HCT116 (cell line): ENCODE results near the gene NOP10. TPM values are rescaled to one million over a fixed set of nuclear protein-coding genes. Genes with fewer than 3 reads are reported as not detected.

Experiments used
- ATAC-seq: fragments of 200-7000 bp; cut with Tn5 transposase; 2 replicates; pipeline ENCODE4 v1.9.1; 2020; ENCODE audit warnings: mild to moderate bottlenecking, moderate library complexity
- BruUV-seq: library from RNA; stranded (reverse); fragments of 400-500 nt; replicated peaks from 2 replicates; lab custom pipeline; 2021; lab: Mats Ljungman, UMichigan
- CTCF ChIA-PET: fragments of 300-600 bp; sonication (Branson Sonifier 250); formaldehyde crosslinking; loops from one replicate; lab custom pipeline; 2021; ENCODE audit warnings: antibody characterized with exemption; lab: Charles Lee
- POLR2A ChIA-PET: fragments of 300-600, 350-600 bp; sonication (Branson Sonifier 250); formaldehyde crosslinking; loops from one replicate; lab custom pipeline; 2021; ENCODE audit warnings: antibody characterized with exemption; lab: Charles Lee
- RAD21 ChIA-PET, 2 experiments: fragments of 300-600 bp; sonication (Branson Sonifier 250); formaldehyde crosslinking; loops; one replicate each; lab custom pipeline; 2023; ENCODE audit warnings: low total read pairs in 2 of 2; ENCODE audit not compliant: uncharacterized antibody in 2 of 2, unreplicated experiment in 2 of 2, low non-redundant PET in 1 of 2; lab: Charles Lee
- DNase-seq: peaks from one replicate; pipeline ENCODE4 v3.0.0-alpha.2; 2010; ENCODE audit warnings: low read depth, low spot score
- H2AFZ ChIP-seq: fragments of 200-600 bp; shearing (Covaris generic), sonication (generic); 2 replicates; pipeline ENCODE4 v1.6.1; 2017; ENCODE audit warnings: low read depth, mixed run types, mixed read lengths, antibody characterized with exemption, low read length; ENCODE audit not compliant: poor library complexity, severe bottlenecking
- H3K27ac ChIP-seq: 2 replicates; pipeline ENCODE4 v1.5.1; 2012; ENCODE audit warnings: low read depth, low read length
- H3K27me3 ChIP-seq: fragments of 200-600 bp; sonication (generic); 2 replicates; pipeline ENCODE4 v1.6.1; 2016; ENCODE audit warnings: mixed run types, low read length, mixed read lengths; ENCODE audit not compliant: insufficient read depth
- H3K36me3 ChIP-seq, 2 experiments: fragments of 200-500 bp in 1 of 2; fragments of 200-600 bp in 1 of 2; sonication (Bioruptor generic) in 1 of 2; sonication (generic) in 1 of 2; 2 replicates each; pipeline versions ENCODE4 v1.5.1 to v1.6.1; 2014 to 2016; ENCODE audit warnings: low read length in 2 of 2, inconsistent platforms in 1 of 2, mixed read lengths in 1 of 2, mixed run types in 1 of 2; ENCODE audit not compliant: insufficient read depth in 2 of 2, control insufficient read depth in 1 of 2
- H3K4me1 ChIP-seq, 2 experiments: fragments of 200-600 bp in 1 of 2; sonication (generic) in 1 of 2; 2 replicates each; pipeline versions ENCODE4 v1.5.1 to v1.6.1; 2012 to 2017; ENCODE audit warnings: low read length in 2 of 2, inconsistent platforms in 1 of 2, mild to moderate bottlenecking in 1 of 2, mixed read lengths in 1 of 2, mixed run types in 1 of 2, moderate library complexity in 1 of 2; ENCODE audit not compliant: insufficient read depth in 2 of 2, control insufficient read depth in 1 of 2
- H3K4me2 ChIP-seq: fragments of 200-600 bp; sonication (generic); 2 replicates; pipeline ENCODE4 v1.6.1; 2017; ENCODE audit warnings: mixed run types, low read length, mixed read lengths
- H3K4me3 ChIP-seq, 2 experiments: fragments of 200-600 bp in 1 of 2; sonication (generic) in 1 of 2; replicated peaks in 1 of 2; 2 replicates each; pipeline ENCODE4 v1.5.1; 2011 to 2016; ENCODE audit warnings: low read length in 2 of 2, control low read depth in 1 of 2, low read depth in 1 of 2, mild to moderate bottlenecking in 1 of 2, mixed read lengths in 1 of 2, mixed run types in 1 of 2
- H3K79me2 ChIP-seq: fragments of 200-600 bp; sonication (generic); 2 replicates; pipeline ENCODE4 v1.6.1; 2017; ENCODE audit warnings: mild to moderate bottlenecking, mixed run types, low read length, moderate library complexity, mixed read lengths; ENCODE audit not compliant: insufficient read depth
- H3K9ac ChIP-seq: fragments of 200-600 bp; sonication (generic); 2 replicates; pipeline ENCODE4 v1.6.1; 2016; ENCODE audit warnings: low read length, mixed read lengths
- H3K9me2 ChIP-seq: fragments of 200-600 bp; sonication (generic), shearing (Covaris generic); 2 replicates; pipeline ENCODE4 v1.6.1; 2017; ENCODE audit warnings: mixed run types, mild to moderate bottlenecking, moderate library complexity; ENCODE audit not compliant: insufficient read depth
- H3K9me3 ChIP-seq, 2 experiments: fragments of 200-500 bp in 1 of 2; fragments of 200-600 bp in 1 of 2; sonication (Bioruptor generic) in 1 of 2; sonication (generic) in 1 of 2; 2 replicates each; pipeline ENCODE4 v1.6.1; 2014 to 2017; ENCODE audit warnings: low read length in 2 of 2, mixed read lengths in 2 of 2, inconsistent platforms in 1 of 2, low read depth in 1 of 2, mild to moderate bottlenecking in 1 of 2, mixed run types in 1 of 2, moderate library complexity in 1 of 2; ENCODE audit not compliant: control insufficient read depth in 1 of 2, insufficient read depth in 1 of 2
- H4K20me1 ChIP-seq: fragments of 200-600 bp; sonication (generic), shearing (Covaris generic); 2 replicates; pipeline ENCODE4 v1.6.1; 2017; ENCODE audit warnings: mixed run types, mild to moderate bottlenecking, moderate library complexity; ENCODE audit not compliant: insufficient read depth
- CBX3 ChIP-seq: IDR thresholded peaks from 2 replicates; pipeline ENCODE4 v1.6.1; 2012; ENCODE audit warnings: low read depth
- CEBPB ChIP-seq: IDR thresholded peaks from 2 replicates; pipeline ENCODE4 v1.6.1; 2012; ENCODE audit warnings: low read depth
- EGR1 ChIP-seq: IDR thresholded peaks from 2 replicates; pipeline ENCODE4 v1.6.1; 2012; ENCODE audit warnings: low read depth
- EZH2 ChIP-seq: fragments of 200-600 bp; sonication (generic); IDR thresholded peaks from 2 replicates; pipeline ENCODE4 v1.6.1; 2017; ENCODE audit warnings: antibody characterized with exemption, mixed run types
- EZH2phosphoT487 ChIP-seq: fragments of 200-600 bp; IDR thresholded peaks from 2 replicates; pipeline ENCODE4 v1.6.1; 2018; ENCODE audit warnings: antibody characterized with exemption, borderline replicate concordance
- FOSL1 ChIP-seq: IDR thresholded peaks from 2 replicates; pipeline ENCODE4 v1.6.1; 2012; ENCODE audit warnings: low read depth
- JUND ChIP-seq: IDR thresholded peaks from 2 replicates; pipeline ENCODE4 v1.6.1; 2012
- POLR2A ChIP-seq: IDR thresholded peaks from 2 replicates; pipeline ENCODE4 v1.7.0; 2011; ENCODE audit warnings: borderline replicate concordance; ENCODE audit not compliant: insufficient read depth, insufficient read length; ENCODE audit errors: extremely low read depth
- RAD21 ChIP-seq: IDR thresholded peaks from 2 replicates; pipeline ENCODE4 v1.6.1; 2012; ENCODE audit warnings: low read depth, mild to moderate bottlenecking
- SIN3A ChIP-seq: IDR thresholded peaks from 2 replicates; pipeline ENCODE4 v1.6.1; 2012; ENCODE audit warnings: low read depth
- SRF ChIP-seq: IDR thresholded peaks from 2 replicates; pipeline ENCODE4 v1.6.1; 2012; ENCODE audit warnings: low read depth
- TCF7L2 ChIP-seq: IDR thresholded peaks from 2 replicates; pipeline ENCODE4 v1.7.0; 2011; ENCODE audit warnings: borderline replicate concordance, inconsistent platforms; ENCODE audit not compliant: insufficient read depth, insufficient read length; ENCODE audit errors: extremely low read depth
- YY1 ChIP-seq: IDR thresholded peaks from 2 replicates; pipeline ENCODE4 v1.6.1; 2011; ENCODE audit warnings: low read length, low read depth, moderate library complexity, mild to moderate bottlenecking; ENCODE audit not compliant: insufficient replicate concordance; ENCODE audit errors: extremely low read depth
- ZFX ChIP-seq: fragments of 450-650 bp; IDR thresholded peaks from 2 replicates; pipeline ENCODE4 v1.6.1; 2017
- ZNF274 ChIP-seq: fragments of 200-500 bp; sonication (Bioruptor generic); IDR thresholded peaks from 2 replicates; pipeline ENCODE4 v1.6.1; 2014; ENCODE audit warnings: mild to moderate bottlenecking, low read depth, low read length, inconsistent platforms
- intact Hi-C: fragments of 100-400 bp; cut with micrococcal nuclease; formaldehyde crosslinking; loops from 2 replicates; pipeline ENCODE4 v1.10.0; 2022
- total RNA-seq: library from RNA; stranded (reverse); gene quantifications from one replicate; pipeline ENCODE4 v1.2.1, GENCODE V29; 2021; ENCODE audit not compliant: unreplicated experiment
- TF ChIP-seq, protein P1 (sequence below): IDR thresholded peaks from 2 replicates; pipeline ENCODE4 v1.6.1; 2011; ENCODE audit warnings: mild to moderate bottlenecking, low read length, moderate library complexity; ENCODE audit not compliant: insufficient replicate concordance; ENCODE audit errors: extremely low read depth
- TF ChIP-seq, protein P2 (sequence below): IDR thresholded peaks from 2 replicates; pipeline ENCODE4 v1.6.1; 2012
- TF ChIP-seq, protein P3 (sequence below): IDR thresholded peaks from 2 replicates; pipeline ENCODE4 v1.6.1; 2012
- TF ChIP-seq, protein P4 (sequence below), 3 experiments: fragments of 200-600 bp in 1 of 3; sonication (generic) in 1 of 3; IDR thresholded peaks in 2 of 3; conservative IDR thresholded peaks in 1 of 3; 2 replicates each; pipeline ENCODE4 v1.5.1; 2012 to 2017; ENCODE audit warnings: low read depth in 2 of 3, low read length in 2 of 3, antibody characterized with exemption in 1 of 3, borderline replicate concordance in 1 of 3, control low read depth in 1 of 3, mild to moderate bottlenecking in 1 of 3, mixed read lengths in 1 of 3, mixed run types in 1 of 3, moderate library complexity in 1 of 3; ENCODE audit not compliant: insufficient read depth in 1 of 3
- TF ChIP-seq, protein P5 (sequence below): IDR thresholded peaks from 2 replicates; pipeline ENCODE4 v1.6.1; 2012; ENCODE audit warnings: low read depth

The NOP10 gene
- total RNA-seq, 1 experiment from 2014 or later: 216 TPM

DNA sequence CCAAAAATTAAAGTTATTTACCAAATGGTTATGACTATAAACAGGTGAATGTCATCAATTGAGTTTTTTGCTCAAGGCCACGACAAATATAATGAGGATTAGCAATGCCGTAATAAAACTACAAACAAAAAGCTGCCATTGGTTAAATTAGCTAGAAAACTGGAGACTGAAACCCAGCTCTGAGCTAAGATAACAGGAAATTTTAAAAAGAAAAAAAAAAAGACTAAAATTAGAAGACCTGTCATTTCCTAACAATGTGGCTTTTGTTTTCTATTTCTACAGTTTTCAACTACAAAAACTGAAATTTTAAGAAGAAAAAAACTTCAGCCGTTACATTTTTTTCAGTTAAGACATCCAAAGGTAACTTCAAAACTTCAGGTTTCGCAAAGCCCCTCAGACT lies 15.0 kb downstream of the NOP10 start:
- H3K9me2 ChIP-seq: no peaks in the 10 kb centered on the region
- no peak overlapping the region for H3K27ac ChIP-seq
- no peaks in the 10 kb centered on the region for H3K27me3 ChIP-seq
- no peak overlapping the region for H2AFZ ChIP-seq
- CTCF ChIA-PET: no interaction called here
- BruUV-seq: no TSS peak
- intact Hi-C loops: loop anchor here (2.0 kb wide), 1 partner anchor 15 kb away; the partner anchor contains the start of genes NOP10 and NUTM1
- no peak overlapping the region for H3K4me2 ChIP-seq
- H3K4me1 ChIP-seq: no peaks in the 10 kb centered on the region
- POLR2A ChIA-PET: interaction anchor here (1.0 kb wide), 1 partner anchor 10 kb away, joined by 3 read pairs; no protein-coding TSS in a partner anchor
- no peak overlapping the region for H3K9ac ChIP-seq
- H3K36me3 ChIP-seq: no peaks in the 10 kb centered on the region
- ATAC-seq (no peak), DNase-seq (no peak)
- no peaks in the 10 kb centered on the region for H4K20me1 ChIP-seq
- RAD21 ChIA-PET: no interaction called here
- no peaks in the 10 kb centered on the region for H3K9me3 ChIP-seq
- no peaks in the 10 kb centered on the region for H3K79me2 ChIP-seq
- H3K4me3 ChIP-seq: no peak overlapping the region
- TF ChIP-seq ZNF274: no peak
- TF ChIP-seq, protein P1, sequence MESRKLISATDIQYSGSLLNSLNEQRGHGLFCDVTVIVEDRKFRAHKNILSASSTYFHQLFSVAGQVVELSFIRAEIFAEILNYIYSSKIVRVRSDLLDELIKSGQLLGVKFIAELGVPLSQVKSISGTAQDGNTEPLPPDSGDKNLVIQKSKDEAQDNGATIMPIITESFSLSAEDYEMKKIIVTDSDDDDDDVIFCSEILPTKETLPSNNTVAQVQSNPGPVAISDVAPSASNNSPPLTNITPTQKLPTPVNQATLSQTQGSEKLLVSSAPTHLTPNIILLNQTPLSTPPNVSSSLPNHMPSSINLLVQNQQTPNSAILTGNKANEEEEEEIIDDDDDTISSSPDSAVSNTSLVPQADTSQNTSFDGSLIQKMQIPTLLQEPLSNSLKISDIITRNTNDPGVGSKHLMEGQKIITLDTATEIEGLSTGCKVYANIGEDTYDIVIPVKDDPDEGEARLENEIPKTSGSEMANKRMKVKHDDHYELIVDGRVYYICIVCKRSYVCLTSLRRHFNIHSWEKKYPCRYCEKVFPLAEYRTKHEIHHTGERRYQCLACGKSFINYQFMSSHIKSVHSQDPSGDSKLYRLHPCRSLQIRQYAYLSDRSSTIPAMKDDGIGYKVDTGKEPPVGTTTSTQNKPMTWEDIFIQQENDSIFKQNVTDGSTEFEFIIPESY: no peak
- TF ChIP-seq EZH2phosphoT487: no peak
- TF ChIP-seq SIN3A: no peak
- TF ChIP-seq, protein P2, sequence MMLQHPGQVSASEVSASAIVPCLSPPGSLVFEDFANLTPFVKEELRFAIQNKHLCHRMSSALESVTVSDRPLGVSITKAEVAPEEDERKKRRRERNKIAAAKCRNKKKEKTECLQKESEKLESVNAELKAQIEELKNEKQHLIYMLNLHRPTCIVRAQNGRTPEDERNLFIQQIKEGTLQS: no peak
- TF ChIP-seq EGR1: no peak
- TF ChIP-seq TCF7L2: no peak
- TF ChIP-seq SRF: no peak
- TF ChIP-seq CBX3: no peak
- no peak for TF ChIP-seq POLR2A
- TF ChIP-seq, protein P3, sequence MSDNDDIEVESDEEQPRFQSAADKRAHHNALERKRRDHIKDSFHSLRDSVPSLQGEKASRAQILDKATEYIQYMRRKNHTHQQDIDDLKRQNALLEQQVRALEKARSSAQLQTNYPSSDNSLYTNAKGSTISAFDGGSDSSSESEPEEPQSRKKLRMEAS: no peak
- TF ChIP-seq JUND: no peak
- no peak for TF ChIP-seq ZFX
- no peak for TF ChIP-seq EZH2
- TF ChIP-seq, protein P4, sequence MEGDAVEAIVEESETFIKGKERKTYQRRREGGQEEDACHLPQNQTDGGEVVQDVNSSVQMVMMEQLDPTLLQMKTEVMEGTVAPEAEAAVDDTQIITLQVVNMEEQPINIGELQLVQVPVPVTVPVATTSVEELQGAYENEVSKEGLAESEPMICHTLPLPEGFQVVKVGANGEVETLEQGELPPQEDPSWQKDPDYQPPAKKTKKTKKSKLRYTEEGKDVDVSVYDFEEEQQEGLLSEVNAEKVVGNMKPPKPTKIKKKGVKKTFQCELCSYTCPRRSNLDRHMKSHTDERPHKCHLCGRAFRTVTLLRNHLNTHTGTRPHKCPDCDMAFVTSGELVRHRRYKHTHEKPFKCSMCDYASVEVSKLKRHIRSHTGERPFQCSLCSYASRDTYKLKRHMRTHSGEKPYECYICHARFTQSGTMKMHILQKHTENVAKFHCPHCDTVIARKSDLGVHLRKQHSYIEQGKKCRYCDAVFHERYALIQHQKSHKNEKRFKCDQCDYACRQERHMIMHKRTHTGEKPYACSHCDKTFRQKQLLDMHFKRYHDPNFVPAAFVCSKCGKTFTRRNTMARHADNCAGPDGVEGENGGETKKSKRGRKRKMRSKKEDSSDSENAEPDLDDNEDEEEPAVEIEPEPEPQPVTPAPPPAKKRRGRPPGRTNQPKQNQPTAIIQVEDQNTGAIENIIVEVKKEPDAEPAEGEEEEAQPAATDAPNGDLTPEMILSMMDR (IDR thresholded peaks at IDR 0.05 in 2 of 3, conservative IDR thresholded peaks at IDR 0.05 in 1 of 3; ENCODE audit: borderline replicate concordance in 1 of 3, insufficient read depth in 1 of 3, low read depth in 2 of 3, low read length in 2 of 3): no peak
- TF ChIP-seq RAD21: no peak
- TF ChIP-seq, protein P5, sequence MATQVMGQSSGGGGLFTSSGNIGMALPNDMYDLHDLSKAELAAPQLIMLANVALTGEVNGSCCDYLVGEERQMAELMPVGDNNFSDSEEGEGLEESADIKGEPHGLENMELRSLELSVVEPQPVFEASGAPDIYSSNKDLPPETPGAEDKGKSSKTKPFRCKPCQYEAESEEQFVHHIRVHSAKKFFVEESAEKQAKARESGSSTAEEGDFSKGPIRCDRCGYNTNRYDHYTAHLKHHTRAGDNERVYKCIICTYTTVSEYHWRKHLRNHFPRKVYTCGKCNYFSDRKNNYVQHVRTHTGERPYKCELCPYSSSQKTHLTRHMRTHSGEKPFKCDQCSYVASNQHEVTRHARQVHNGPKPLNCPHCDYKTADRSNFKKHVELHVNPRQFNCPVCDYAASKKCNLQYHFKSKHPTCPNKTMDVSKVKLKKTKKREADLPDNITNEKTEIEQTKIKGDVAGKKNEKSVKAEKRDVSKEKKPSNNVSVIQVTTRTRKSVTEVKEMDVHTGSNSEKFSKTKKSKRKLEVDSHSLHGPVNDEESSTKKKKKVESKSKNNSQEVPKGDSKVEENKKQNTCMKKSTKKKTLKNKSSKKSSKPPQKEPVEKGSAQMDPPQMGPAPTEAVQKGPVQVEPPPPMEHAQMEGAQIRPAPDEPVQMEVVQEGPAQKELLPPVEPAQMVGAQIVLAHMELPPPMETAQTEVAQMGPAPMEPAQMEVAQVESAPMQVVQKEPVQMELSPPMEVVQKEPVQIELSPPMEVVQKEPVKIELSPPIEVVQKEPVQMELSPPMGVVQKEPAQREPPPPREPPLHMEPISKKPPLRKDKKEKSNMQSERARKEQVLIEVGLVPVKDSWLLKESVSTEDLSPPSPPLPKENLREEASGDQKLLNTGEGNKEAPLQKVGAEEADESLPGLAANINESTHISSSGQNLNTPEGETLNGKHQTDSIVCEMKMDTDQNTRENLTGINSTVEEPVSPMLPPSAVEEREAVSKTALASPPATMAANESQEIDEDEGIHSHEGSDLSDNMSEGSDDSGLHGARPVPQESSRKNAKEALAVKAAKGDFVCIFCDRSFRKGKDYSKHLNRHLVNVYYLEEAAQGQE: no peak
- TF ChIP-seq FOSL1: no peak
- no peak for TF ChIP-seq YY1
- TF ChIP-seq CEBPB: no peak
- TF ChIP-seq, all 23 proteins: peak for 0
